ENCODE data around the gene LHFPL3. TPM values are rescaled to one million over a fixed set of nuclear protein-coding genes. Genes with fewer than 3 reads are reported as not detected.

LHFPL3 gene
- total and polyA plus RNA-seq, 12 donors: 0.14 TPM; not detected in 11

DNA sequence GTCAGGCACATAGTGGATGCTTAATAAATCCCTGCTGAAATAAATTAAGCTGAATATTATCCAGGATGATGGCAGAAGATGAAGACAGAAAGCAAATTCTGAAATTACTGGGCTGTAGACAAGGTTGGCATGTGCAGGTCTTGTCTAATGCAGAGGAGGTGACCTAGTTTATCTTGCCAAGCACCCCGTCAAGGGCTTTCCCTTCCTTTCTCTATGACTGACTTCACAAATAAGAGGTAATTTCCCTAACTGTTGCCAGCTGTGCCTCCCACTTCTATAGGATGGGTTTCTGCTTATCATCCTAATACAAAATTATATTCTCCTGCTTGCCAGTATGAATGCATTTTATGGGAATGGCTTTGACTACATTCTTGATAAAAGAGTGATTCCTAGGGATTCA is 38.0 kb downstream of the LHFPL3 start:
- 43 to 56% (median 50%) methylated on average over 1 of the region's 1 CpG for WGBS, 4 donors

DNA sequence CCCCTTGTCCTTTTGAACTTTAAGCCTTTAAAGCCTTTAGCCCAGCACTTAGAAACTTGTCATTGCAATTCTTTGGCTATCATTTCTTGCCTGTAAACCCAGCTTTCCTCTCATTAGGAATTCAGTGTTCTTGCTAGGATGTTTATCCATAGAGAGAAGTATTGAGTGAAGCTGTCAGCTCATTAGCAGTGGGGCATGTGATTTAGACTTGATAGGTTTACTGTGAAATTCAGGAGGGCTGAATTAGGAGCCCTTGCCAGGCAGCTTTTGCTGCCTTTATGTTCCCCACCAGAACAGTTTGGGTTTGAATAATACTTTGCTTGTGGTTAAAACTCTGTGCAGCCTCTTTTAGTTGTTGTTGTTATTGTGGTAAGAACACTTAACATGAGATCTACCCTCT is 39.5 kb downstream of the LHFPL3 start:
- Histone ChIP-seq H3K36me3 (replicated peaks in 1 of 2) (no peaks in the 10 kb centered on the region), H3K27me3 (no peaks in the 10 kb centered on the region), H3K4me3 (no peak overlapping the region), H3K9me3 (replicated peaks in 1 of 3) (no peaks in the 10 kb centered on the region), H3K4me1 (replicated peaks in 1 of 2) (no peaks in the 10 kb centered on the region), H3K27ac (no peak overlapping the region)
- TF ChIP-seq, protein P1, sequence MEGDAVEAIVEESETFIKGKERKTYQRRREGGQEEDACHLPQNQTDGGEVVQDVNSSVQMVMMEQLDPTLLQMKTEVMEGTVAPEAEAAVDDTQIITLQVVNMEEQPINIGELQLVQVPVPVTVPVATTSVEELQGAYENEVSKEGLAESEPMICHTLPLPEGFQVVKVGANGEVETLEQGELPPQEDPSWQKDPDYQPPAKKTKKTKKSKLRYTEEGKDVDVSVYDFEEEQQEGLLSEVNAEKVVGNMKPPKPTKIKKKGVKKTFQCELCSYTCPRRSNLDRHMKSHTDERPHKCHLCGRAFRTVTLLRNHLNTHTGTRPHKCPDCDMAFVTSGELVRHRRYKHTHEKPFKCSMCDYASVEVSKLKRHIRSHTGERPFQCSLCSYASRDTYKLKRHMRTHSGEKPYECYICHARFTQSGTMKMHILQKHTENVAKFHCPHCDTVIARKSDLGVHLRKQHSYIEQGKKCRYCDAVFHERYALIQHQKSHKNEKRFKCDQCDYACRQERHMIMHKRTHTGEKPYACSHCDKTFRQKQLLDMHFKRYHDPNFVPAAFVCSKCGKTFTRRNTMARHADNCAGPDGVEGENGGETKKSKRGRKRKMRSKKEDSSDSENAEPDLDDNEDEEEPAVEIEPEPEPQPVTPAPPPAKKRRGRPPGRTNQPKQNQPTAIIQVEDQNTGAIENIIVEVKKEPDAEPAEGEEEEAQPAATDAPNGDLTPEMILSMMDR (IDR thresholded peaks at IDR 0.05): no peak
- TF ChIP-seq POLR2A (IDR thresholded peaks at IDR 0.05): no peak
- intact Hi-C loops (cut with DNase I): no loop called here
- DNase-seq: no peak

More for the DNA sequence above, 38.0 kb downstream of the LHFPL3 start:
- no peak for DNase-seq
- H3K4me3 ChIP-seq: no peak overlapping the region
- intact Hi-C loops (cut with DNase I): no loop called here
- no peaks in the 10 kb centered on the region for H3K4me1 ChIP-seq (replicated peaks in 1 of 2)
- H3K27ac ChIP-seq: no peak overlapping the region
- no peaks in the 10 kb centered on the region for H3K9me3 ChIP-seq (replicated peaks in 1 of 3)
- TF ChIP-seq, protein P1 (IDR thresholded peaks at IDR 0.05): no peak
- no peaks in the 10 kb centered on the region for H3K36me3 ChIP-seq (replicated peaks in 1 of 2)
- H3K27me3 ChIP-seq: no peaks in the 10 kb centered on the region

DNA sequence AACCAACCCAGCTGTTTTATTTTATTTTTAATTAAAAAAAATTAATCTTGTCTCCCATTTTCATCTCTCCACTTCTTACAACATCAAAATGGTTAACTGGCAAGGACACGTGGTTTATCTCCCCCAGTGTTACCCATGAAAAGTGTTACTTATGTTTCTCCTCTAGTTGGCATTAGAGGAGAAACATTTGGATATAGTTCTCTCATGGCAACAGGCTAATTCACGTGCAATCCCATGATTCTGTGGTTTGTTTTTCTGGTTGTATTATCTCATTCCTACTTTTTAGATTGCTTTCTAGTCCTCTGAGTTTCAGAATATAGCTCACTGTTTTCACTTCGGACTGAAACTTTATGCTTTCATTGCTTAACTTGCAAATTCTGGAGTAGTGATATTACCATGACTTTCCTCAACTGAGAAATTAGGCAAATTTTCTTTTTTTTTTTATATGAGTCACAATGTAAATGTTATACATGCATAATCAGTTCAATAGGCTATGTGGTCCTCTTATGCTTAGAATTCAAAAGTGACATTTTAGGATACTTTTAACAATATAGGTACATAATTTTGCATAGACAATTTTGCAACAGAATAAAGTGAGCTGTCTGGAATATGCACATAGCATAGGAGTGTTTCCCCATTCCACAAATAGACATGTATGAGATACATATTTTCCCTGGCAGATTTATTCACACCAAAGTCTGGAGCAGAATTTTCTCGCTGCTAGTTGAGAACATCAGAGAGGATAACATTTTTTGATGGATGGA is 43.0 kb downstream of the LHFPL3 start:
- no peak overlapping the region for H3K27ac ChIP-seq
- H3K4me3 ChIP-seq: no peak overlapping the region
- TF ChIP-seq, protein P1 (IDR thresholded peaks at IDR 0.05): no peak
- intact Hi-C loops (cut with DNase I): no loop called here
- no peaks in the 10 kb centered on the region for H3K36me3 ChIP-seq (replicated peaks in 1 of 2)
- H3K27me3 ChIP-seq: no peaks in the 10 kb centered on the region
- no peak for DNase-seq
- WGBS, 4 donors: 48 to 62% (median 55%) methylated on average over 4 of the region's 4 CpGs
- H3K9me3 ChIP-seq (replicated peaks in 1 of 3): no peaks in the 10 kb centered on the region
- no peaks in the 10 kb centered on the region for H3K4me1 ChIP-seq (replicated peaks in 1 of 2)

- H3K27me3 ChIP-seq: no peaks in the 10 kb centered on the region
- no peak overlapping the region for H3K27ac ChIP-seq
- H3K4me3 ChIP-seq: no peak overlapping the region
- WGBS, 4 donors: 65 to 77% (median 74%) methylated on average over 5 of the region's 5 CpGs
- H3K36me3 ChIP-seq (replicated peaks in 1 of 2): no peaks in the 10 kb centered on the region
- H3K4me1 ChIP-seq (replicated peaks in 1 of 2): no peaks in the 10 kb centered on the region
- intact Hi-C loops (cut with DNase I): no loop called here
- no peaks in the 10 kb centered on the region for H3K9me3 ChIP-seq (replicated peaks in 1 of 3)
- no peak for DNase-seq
- TF ChIP-seq POLR2A (IDR thresholded peaks at IDR 0.05): no peak
- TF ChIP-seq, protein P1 (IDR thresholded peaks at IDR 0.05): no peak
These were observed 43.6 kb downstream of the LHFPL3 start for GRCh38 chr7:104371980-104372357.

Data from adrenal gland (tissue), 12 donors.